OCI-LY3 (cell line): ENCODE data around the gene EPHB6.

ENCODE experiments used
- H2AFZ ChIP-seq: fragments of 200-600, 300-600 bp; shearing (Covaris generic); 2 replicates; pipeline ENCODE4 v1.6.0; 2014; ENCODE audit warnings: antibody characterized with exemption, low read depth, low read length
- H3K27ac ChIP-seq: fragments of 200-600, 300-600 bp; sonication (generic); 2 replicates; pipeline ENCODE4 v1.5.1; 2014; ENCODE audit warnings: mild to moderate bottlenecking, low read length, moderate library complexity, mixed read lengths
- H3K27me3 ChIP-seq: fragments of 200-600, 300-600 bp; sonication (generic); 2 replicates; pipeline ENCODE4 v1.6.1; 2014; ENCODE audit warnings: low read depth, low read length, mixed read lengths
- H3K36me3 ChIP-seq: fragments of 200-600, 300-600 bp; sonication (generic); replicated peaks from 2 replicates; pipeline ENCODE3; 2014; ENCODE audit warnings: low read depth, low read length, mixed read lengths
- H3K4me1 ChIP-seq: fragments of 300-600, 200-600 bp; sonication (generic); 2 replicates; pipeline ENCODE4 v1.6.1; 2014; ENCODE audit warnings: low read length, mixed read lengths
- H3K4me2 ChIP-seq: fragments of 200-600, 300-600 bp; sonication (generic); 2 replicates; pipeline ENCODE4 v1.6.1; 2014; ENCODE audit warnings: low read length, mixed read lengths
- H3K4me3 ChIP-seq: fragments of 300-600, 200-600 bp; sonication (generic); 2 replicates; pipeline ENCODE4 v1.5.1; 2014; ENCODE audit warnings: antibody characterized with exemption, mild to moderate bottlenecking, low read length, moderate library complexity
- H3K79me2 ChIP-seq: fragments of 300-600, 200-600 bp; shearing (Covaris generic); 2 replicates; pipeline ENCODE4 v1.6.1; 2014; ENCODE audit warnings: mild to moderate bottlenecking, low read length, mixed read lengths
- H3K9ac ChIP-seq: fragments of 300-600, 200-600 bp; shearing (Covaris generic); 2 replicates; pipeline ENCODE4 v1.6.0; 2014; ENCODE audit warnings: mild to moderate bottlenecking, low read length, moderate library complexity
- H3K9me3 ChIP-seq: fragments of 200-600, 300-600 bp; shearing (Covaris generic); 2 replicates; pipeline ENCODE4 v1.6.1; 2014; ENCODE audit warnings: low read length, mixed read lengths; ENCODE audit not compliant: insufficient read depth
- H4K20me1 ChIP-seq: fragments of 200-600, 300-600 bp; sonication (generic); 2 replicates; pipeline ENCODE4 v1.6.1; 2016; ENCODE audit warnings: low read length, mixed read lengths; ENCODE audit not compliant: insufficient read depth
- EZH2phosphoT487 ChIP-seq: fragments of 200-600 bp; shearing (Covaris generic); IDR thresholded peaks from 2 replicates; pipeline ENCODE4 v1.6.1; 2018; ENCODE audit warnings: antibody characterized with exemption, mixed run types, low read depth
- TF ChIP-seq, protein P1 (sequence below): fragments of 200-600, 300-600 bp; sonication (generic); IDR thresholded peaks from 2 replicates; pipeline ENCODE4 v1.5.1; 2014; ENCODE audit warnings: antibody characterized with exemption, low read length, low read depth

The EPHB6 gene

DNA sequence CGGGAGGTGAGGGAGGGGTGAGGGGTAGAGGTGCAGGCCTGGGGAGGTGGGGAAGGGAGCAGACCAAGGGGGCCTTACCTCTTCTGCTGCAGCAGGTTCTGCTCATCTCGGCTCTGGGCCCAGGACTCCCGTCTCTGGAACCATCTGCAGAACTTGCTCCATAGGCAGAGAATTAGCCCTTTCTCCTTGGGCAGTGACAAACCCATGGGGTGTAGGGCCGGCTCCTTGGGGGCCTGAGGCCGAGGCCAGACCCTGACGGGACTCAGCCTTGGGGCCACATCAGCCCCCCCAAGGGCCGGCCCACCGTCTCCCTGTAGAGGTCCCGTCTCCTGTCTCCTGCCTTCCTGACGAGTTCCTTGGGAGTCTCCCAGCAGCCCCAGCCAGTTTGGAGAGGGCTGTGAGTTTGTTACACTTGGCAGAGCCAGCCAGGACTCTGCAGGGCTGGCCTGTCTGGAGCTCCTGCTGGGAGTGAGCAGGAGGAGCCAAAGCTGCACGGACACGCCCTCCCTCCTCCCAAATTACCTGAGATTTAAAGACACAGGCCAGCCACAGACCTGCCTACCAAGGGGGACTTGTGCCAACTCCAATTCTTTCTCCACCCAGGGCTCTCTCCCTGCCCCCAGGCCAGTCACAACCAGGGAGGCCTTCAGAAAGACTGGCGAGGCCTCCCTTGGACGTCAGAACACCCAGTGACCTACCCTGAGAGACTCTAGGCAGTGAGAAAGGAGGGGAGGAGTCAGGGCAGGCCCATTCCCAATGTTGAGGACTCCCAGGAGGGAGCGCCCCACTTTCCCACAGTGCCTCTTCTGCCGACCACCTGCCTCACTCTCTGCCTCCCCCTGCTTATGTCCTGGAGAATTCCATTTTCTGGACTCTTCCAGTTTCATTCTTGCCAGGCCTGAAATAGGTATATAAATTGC lies 30.7 kb downstream of the EPHB6 start, which contains the start of gene TRPV6:
TSS of gene TRPV6 (minus strand) at position 435 of the 920 bp plus-strand sequence.
- no peak for TF ChIP-seq EZH2phosphoT487
- TF ChIP-seq, protein P1, sequence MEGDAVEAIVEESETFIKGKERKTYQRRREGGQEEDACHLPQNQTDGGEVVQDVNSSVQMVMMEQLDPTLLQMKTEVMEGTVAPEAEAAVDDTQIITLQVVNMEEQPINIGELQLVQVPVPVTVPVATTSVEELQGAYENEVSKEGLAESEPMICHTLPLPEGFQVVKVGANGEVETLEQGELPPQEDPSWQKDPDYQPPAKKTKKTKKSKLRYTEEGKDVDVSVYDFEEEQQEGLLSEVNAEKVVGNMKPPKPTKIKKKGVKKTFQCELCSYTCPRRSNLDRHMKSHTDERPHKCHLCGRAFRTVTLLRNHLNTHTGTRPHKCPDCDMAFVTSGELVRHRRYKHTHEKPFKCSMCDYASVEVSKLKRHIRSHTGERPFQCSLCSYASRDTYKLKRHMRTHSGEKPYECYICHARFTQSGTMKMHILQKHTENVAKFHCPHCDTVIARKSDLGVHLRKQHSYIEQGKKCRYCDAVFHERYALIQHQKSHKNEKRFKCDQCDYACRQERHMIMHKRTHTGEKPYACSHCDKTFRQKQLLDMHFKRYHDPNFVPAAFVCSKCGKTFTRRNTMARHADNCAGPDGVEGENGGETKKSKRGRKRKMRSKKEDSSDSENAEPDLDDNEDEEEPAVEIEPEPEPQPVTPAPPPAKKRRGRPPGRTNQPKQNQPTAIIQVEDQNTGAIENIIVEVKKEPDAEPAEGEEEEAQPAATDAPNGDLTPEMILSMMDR = no peak
- H3K4me1 ChIP-seq = peaks cover 39% of the 10 kb centered on the region
- no peaks in the 10 kb centered on the region for H3K36me3 ChIP-seq
- no peaks in the 10 kb centered on the region for H3K79me2 ChIP-seq
- no peak within 1 kb of the TSS for H2AFZ ChIP-seq
- H3K4me2 ChIP-seq = peak within 1 kb of the TSS; percentile 32; the same call in 1 of the 2 replicates
- no peak within 1 kb of the TSS for H3K4me3 ChIP-seq
- H3K9ac ChIP-seq = no peak within 1 kb of the TSS
- no peaks in the 10 kb centered on the region for H4K20me1 ChIP-seq
- H3K9me3 ChIP-seq = no peaks in the 10 kb centered on the region
- peaks cover under 1% of the 10 kb centered on the region; the same call in 1 of the 2 replicates for H3K27me3 ChIP-seq
- no peak within 1 kb of the TSS for H3K27ac ChIP-seq

DNA sequence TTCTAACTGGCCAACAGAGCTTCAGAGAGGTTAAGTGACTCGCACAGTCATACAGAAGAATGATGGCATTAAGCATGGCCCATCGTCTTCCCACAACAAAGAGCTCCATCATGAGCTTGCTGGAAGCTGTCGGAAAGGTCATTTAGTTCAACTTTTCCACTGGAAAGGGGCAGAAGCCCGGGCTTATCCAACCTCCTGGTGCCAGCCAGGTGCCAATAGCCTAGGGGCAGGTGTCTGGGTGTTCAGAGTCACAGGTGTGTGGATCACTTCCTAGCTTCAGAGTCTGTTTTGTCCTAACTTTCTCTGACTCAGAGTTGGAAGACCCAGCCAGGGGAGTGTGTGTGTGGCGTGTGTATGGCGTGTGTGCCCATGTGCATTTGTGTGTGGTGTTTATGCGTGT lies 32.0 kb downstream of the EPHB6 start:
- Histone ChIP-seq H4K20me1 (no peaks in the 10 kb centered on the region), H3K27ac (no peak overlapping the region), H3K4me3 (no peak overlapping the region), H3K9ac (no peak overlapping the region), H3K4me2 (no peak overlapping the region), H3K4me1 (peaks cover 26% of the 10 kb centered on the region), H3K27me3 (no peaks in the 10 kb centered on the region), H2AFZ (no peak overlapping the region), H3K9me3 (no peaks in the 10 kb centered on the region), H3K79me2 (no peaks in the 10 kb centered on the region), H3K36me3 (no peaks in the 10 kb centered on the region)
- TF ChIP-seq, protein P1 = no peak
- no peak for TF ChIP-seq EZH2phosphoT487

- TF ChIP-seq, protein P1 = no peak
- no peak for TF ChIP-seq EZH2phosphoT487
- H3K4me3 ChIP-seq = no peak overlapping the region
- no peaks in the 10 kb centered on the region for H4K20me1 ChIP-seq
- no peak overlapping the region for H3K4me2 ChIP-seq
- no peak overlapping the region for H2AFZ ChIP-seq
- H3K9me3 ChIP-seq = no peaks in the 10 kb centered on the region
- H3K79me2 ChIP-seq = no peaks in the 10 kb centered on the region
- H3K27ac ChIP-seq = no peak overlapping the region
- no peaks in the 10 kb centered on the region for H3K36me3 ChIP-seq
- H3K4me1 ChIP-seq = peaks cover 20% of the 10 kb centered on the region
- no peak overlapping the region for H3K9ac ChIP-seq
- no peaks in the 10 kb centered on the region for H3K27me3 ChIP-seq
Observed at GRCh38 chr7:142887282-142888015, 32.6 kb downstream of the EPHB6 start.

DNA sequence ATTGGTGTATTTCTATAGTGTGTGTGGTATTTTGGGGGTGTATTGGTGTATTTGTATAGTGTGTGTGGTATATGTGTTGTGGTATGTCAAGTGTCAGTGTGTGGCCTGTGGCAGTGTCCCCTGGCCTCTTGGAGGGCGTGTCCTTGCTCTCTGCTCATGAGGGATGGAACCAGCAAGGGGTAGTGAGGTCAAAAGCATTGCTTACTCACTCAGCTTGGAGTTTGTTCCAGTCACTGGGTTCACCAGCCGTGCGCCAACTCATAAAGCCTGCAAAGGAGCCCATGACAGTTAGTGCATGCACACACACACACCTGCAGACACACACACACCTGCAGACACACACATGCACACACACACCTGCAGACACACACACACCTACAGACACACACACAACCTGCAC lies 34.9 kb downstream of the EPHB6 start:
- Histone ChIP-seq H4K20me1 (no peaks in the 10 kb centered on the region), H3K27me3 (no peaks in the 10 kb centered on the region; the same call in 1 of the 2 replicates), H3K79me2 (no peaks in the 10 kb centered on the region), H2AFZ (no peak overlapping the region), H3K27ac (no peak overlapping the region), H3K36me3 (no peaks in the 10 kb centered on the region), H3K9me3 (no peaks in the 10 kb centered on the region), H3K4me3 (no peak overlapping the region), H3K4me1 (peaks cover under 1% of the 10 kb centered on the region; the same call in 1 of the 2 replicates), H3K9ac (no peak overlapping the region), H3K4me2 (no peak overlapping the region)
- TF ChIP-seq, protein P1 = no peak
- TF ChIP-seq EZH2phosphoT487 = no peak
